Ovary (tissue), 9 donors: ENCODE results near the gene RYR2. TPM values are rescaled to one million over a fixed set of nuclear protein-coding genes. Genes with fewer than 3 reads are reported as not detected.

Source experiments
- DNase-seq, 5 donors: peaks; one replicate each; pipeline ENCODE4 v3.0.0-alpha.2; 2019 to 2020
- H3K27ac ChIP-seq, 2 donors: fragments of 200-600 bp; one replicate each; pipeline versions ENCODE4 v1.5.1 to v1.8.0; 2019 to 2022
- H3K27me3 ChIP-seq: fragments of 200-600 bp; one replicate; pipeline ENCODE4 v1.8.0; 2022
- H3K36me3 ChIP-seq: fragments of 200-600 bp; sonication (generic); one replicate; pipeline ENCODE4 v1.5.1; 2019
- H3K4me1 ChIP-seq: one replicate; pipeline ENCODE4 v1.8.1; 2013; ENCODE audit warnings: mild to moderate bottlenecking, moderate library complexity; ENCODE audit not compliant: insufficient read depth
- H3K4me3 ChIP-seq: fragments of 200-600 bp; sonication (generic); one replicate; pipeline ENCODE4 v1.5.1; 2017
- H3K9me3 ChIP-seq, 2 donors: fragments of 200-600 bp in 1 of 2; sonication (generic) in 1 of 2; one replicate each; pipeline versions ENCODE4 v1.5.1 to v1.8.1; 2013 to 2019; ENCODE audit warnings: mild to moderate bottlenecking in 1 of 2, moderate library complexity in 1 of 2
- EP300 ChIP-seq: sonication (generic); formaldehyde crosslinking; IDR thresholded peaks from one replicate; pipeline ENCODE4 v1.6.1; 2017; ENCODE audit warnings: antibody characterized with exemption
- POLR2A ChIP-seq: fragments of 450-650 bp; IDR thresholded peaks from one replicate; pipeline ENCODE4 v1.6.1; 2017; ENCODE audit warnings: antibody characterized with exemption, mild to moderate bottlenecking, moderate library complexity
- WGBS, 3 donors: extraction: QIAGEN DNeasy Blood & Tissue Kit in 1 of 3; methylation state at CpG; one replicate each; pipeline versions ENCODE4 v1.1.5 to v1.1.7; 2013 to 2017; 5-methylcytosine and 5-hydroxymethylcytosine counted together
- intact Hi-C, 4 donors: fragments of 100-400 bp; cut with DNase I; formaldehyde crosslinking; loops; one replicate each; pipeline versions ENCODE4 v1.11.0 to v1.15.1; 2022 to 2023
- polyA plus RNA-seq, 2 donors: library from polyadenylated mRNA; stranded (reverse); fragments of 200-250 nt in 1 of 2; fragments of 350-450 nt in 1 of 2; fragmentation: Illumina TruSeq in 1 of 2; extraction: RNeasy Lipid Tissue Mini Kit (QIAGEN cat#74804) in 1 of 2; gene quantifications; one replicate each; pipeline ENCODE4 v1.2.3, GENCODE V29; 2013 to 2014
- total RNA-seq, 7 donors: library from RNA; depleted of rRNA in 2 of 7; stranded (reverse); fragments of >200 nt in 2 of 7; fragmentation: NEBNext Ultra II Directional in 3 of 7; extraction: Animal tissue kit (Norgen Biotek cat#: 25700) in 3 of 7; gene quantifications; one replicate each; pipeline versions ENCODE4 v1.1.0 to v1.2.4, GENCODE V29; 2016 to 2023
- TF ChIP-seq, protein P1 (sequence below), 3 donors: fragments of 450-650 bp in 2 of 3; fragments of 200-600 bp in 1 of 3; IDR thresholded peaks; one replicate each; pipeline versions ENCODE4 v1.5.1 to v1.8.0; 2016 to 2022; ENCODE audit warnings: antibody characterized with exemption in 3 of 3, mild to moderate bottlenecking in 1 of 3
- donor health status: DM: no; HTN: no; CAD: no; lungs with moderate emphysema.
- donor health status: DM: no; HTN: no; CAD: no.
- donor health status: Bipolar disorder and iron deficiency.
- donor health status: DM: yes; HTN: yes; CAD: no.
- donor health status: DM: no; HTN: no; CAD: no.
- donor health status: DM: yes; HTN: yes; CAD: no.

RYR2 gene
- total and polyA plus RNA-seq, 9 donors = 3.0 to 13.8 (median 5.4) TPM

DNA sequence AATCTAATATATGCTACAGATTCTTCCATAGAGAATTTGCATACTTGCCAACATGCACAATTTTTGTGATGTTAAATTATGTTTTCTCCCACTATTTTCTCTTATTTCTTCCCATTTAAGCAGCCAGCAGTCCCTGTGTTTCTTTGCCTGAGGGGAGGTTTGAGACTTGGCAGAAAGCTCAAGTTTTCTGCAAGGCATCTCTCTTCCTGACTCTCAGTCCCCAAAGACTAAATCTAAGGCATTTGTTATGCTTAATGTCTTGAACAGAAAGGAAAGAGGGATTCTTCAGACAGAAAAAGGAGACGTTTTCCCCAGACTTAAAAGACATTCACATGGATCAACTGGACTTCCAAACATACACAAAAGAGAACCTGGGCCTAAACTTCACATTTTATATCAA is 354.4 kb downstream of the RYR2 start:
- Histone ChIP-seq H3K27ac (no peak overlapping the region), H3K4me1 (no peaks in the 10 kb centered on the region), H3K9me3 (no peaks in the 10 kb centered on the region), H3K36me3 (no peaks in the 10 kb centered on the region), H3K27me3 (no peaks in the 10 kb centered on the region), H3K4me3 (no peak overlapping the region)
- intact Hi-C loops = no loop called here
- 19 to 23% (median 22%) methylated on average over 1 of the region's 1 CpG for WGBS, 3 donors
- no peak for TF ChIP-seq POLR2A
- TF ChIP-seq, protein P1, sequence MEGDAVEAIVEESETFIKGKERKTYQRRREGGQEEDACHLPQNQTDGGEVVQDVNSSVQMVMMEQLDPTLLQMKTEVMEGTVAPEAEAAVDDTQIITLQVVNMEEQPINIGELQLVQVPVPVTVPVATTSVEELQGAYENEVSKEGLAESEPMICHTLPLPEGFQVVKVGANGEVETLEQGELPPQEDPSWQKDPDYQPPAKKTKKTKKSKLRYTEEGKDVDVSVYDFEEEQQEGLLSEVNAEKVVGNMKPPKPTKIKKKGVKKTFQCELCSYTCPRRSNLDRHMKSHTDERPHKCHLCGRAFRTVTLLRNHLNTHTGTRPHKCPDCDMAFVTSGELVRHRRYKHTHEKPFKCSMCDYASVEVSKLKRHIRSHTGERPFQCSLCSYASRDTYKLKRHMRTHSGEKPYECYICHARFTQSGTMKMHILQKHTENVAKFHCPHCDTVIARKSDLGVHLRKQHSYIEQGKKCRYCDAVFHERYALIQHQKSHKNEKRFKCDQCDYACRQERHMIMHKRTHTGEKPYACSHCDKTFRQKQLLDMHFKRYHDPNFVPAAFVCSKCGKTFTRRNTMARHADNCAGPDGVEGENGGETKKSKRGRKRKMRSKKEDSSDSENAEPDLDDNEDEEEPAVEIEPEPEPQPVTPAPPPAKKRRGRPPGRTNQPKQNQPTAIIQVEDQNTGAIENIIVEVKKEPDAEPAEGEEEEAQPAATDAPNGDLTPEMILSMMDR (IDR thresholded peaks at IDR 0.05) = no peak
- TF ChIP-seq EP300 = no peak
- no peak for DNase-seq

DNA sequence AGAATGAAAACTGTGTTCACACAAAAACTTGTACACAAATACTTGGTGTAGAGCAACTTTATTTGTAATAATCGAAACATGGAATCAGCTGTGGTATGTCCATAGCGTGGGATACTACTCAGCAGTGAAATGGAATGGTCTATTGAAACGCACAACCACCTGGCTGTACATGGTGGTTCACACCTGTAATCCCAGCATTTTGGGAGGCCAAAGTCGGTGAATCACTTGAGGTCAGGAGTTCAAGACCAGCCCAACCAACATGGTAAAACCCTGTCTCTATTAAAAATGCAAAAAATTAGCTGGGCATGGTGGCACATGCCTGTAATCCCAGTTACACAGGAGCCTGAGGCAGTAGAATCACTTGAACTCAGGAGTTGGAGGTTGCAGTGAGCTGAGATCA is 356.8 kb downstream of the RYR2 start:
- H3K9me3 ChIP-seq = no peaks in the 10 kb centered on the region
- no peaks in the 10 kb centered on the region for H3K36me3 ChIP-seq
- no peak overlapping the region for H3K4me3 ChIP-seq
- WGBS, 3 donors = 94 to 96% (median 95%) methylated on average over 4 of the region's 4 CpGs
- H3K4me1 ChIP-seq = no peaks in the 10 kb centered on the region
- H3K27ac ChIP-seq = no peak overlapping the region
- DNase-seq = no peak
- intact Hi-C loops = no loop called here
- TF ChIP-seq POLR2A (no peak), EP300 (no peak)
- TF ChIP-seq, protein P1 (IDR thresholded peaks at IDR 0.05) = no peak
- H3K27me3 ChIP-seq = no peaks in the 10 kb centered on the region

DNA sequence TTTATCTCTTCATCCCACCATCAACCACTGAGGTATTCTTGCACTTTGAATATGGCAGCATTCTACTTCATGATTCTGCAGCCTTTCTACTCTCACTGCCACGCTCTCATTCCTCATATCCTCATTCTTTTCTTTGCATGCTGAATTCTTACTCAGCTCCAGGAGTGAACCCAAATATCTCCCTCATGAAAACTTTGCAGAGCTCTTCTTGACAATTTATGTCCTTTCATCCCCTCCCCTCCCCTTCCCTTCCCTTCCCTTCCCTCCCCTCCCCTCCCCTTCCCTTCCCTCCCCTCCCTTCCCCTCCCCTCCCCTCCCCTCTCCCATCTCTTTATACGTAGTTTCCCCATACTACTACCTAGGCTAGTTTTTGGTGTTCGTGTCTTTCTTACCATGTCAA is 363.9 kb downstream of the RYR2 start:
- Histone ChIP-seq H3K36me3 (no peaks in the 10 kb centered on the region), H3K4me3 (no peak overlapping the region), H3K27me3 (no peaks in the 10 kb centered on the region), H3K4me1 (no peaks in the 10 kb centered on the region), H3K27ac (no peak overlapping the region), H3K9me3 (no peaks in the 10 kb centered on the region)
- no peak for DNase-seq
- intact Hi-C loops = no loop called here
- 86 to 94% (median 93%) methylated on average over 3 of the region's 3 CpGs for WGBS, 3 donors
- TF ChIP-seq POLR2A = no peak

DNA sequence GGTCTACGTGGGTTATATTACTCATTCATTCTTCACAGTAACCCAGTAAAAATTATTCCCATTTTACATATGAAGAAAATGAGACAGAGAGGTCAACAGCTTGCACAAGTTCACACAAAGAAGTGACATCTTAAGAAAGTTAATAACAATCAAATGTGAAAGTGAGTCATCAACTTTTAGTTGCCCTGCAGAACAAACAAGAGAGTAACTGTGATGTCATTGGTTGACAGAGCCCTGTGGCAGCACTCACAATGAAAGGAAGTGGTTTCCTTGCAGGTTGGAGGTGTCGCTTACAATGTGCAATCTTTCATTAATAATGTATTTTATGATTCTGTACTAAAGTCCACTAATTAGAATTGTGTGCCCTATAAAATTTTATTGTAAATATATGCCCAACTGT is 369.6 kb downstream of the RYR2 start:
- no peak for DNase-seq
- H3K27ac ChIP-seq = no peak overlapping the region
- no peaks in the 10 kb centered on the region for H3K36me3 ChIP-seq
- H3K4me1 ChIP-seq = no peaks in the 10 kb centered on the region
- intact Hi-C loops = no loop called here
- TF ChIP-seq, protein P1 (IDR thresholded peaks at IDR 0.05) = no peak
- no peak for TF ChIP-seq EP300
- no peak for TF ChIP-seq POLR2A
- no peak overlapping the region for H3K4me3 ChIP-seq
- H3K9me3 ChIP-seq = no peaks in the 10 kb centered on the region
- no peaks in the 10 kb centered on the region for H3K27me3 ChIP-seq
- 83 to 95% (median 89%) methylated on average over 2 of the region's 2 CpGs for WGBS, 3 donors

DNA sequence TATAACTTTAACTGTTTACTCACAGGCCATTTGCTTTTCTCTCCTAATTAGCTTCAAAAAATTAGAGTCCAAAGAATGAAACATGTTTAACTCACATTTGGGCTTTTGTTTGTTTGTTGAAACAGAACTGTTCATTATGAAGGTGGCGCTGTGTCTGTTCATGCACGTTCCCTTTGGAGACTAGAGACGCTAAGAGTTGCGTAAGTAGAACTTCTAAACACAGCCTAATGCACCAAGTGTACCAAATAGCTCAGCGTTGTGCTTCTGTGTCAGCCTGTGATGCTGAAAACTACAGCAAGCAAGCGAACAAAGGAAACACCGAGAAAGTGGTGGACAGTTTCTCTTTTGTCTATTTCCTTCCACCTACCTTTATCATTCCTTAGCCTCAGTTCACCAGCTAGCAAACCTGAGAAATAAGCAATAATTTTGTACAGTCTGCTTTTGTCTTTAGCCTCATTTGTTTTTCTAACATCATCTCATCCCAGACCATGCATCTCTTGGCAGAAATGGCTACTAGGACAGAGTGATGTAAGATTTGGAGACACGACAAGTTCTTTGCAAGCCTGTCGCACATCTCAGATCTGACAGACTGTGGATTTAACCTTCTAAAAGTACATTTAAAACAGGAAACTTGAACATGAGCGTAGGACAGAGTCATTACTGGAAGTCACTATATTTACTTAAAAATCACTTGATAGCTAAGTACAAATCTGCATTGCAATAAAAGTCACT is 375.1 kb downstream of the RYR2 start:
- intact Hi-C loops = no loop called here
- TF ChIP-seq EP300 = no peak
- TF ChIP-seq POLR2A = no peak
- TF ChIP-seq, protein P1 (IDR thresholded peaks at IDR 0.05) = no peak
- no peaks in the 10 kb centered on the region for H3K4me1 ChIP-seq
- H3K27ac ChIP-seq = no peak overlapping the region
- H3K36me3 ChIP-seq = no peaks in the 10 kb centered on the region
- H3K27me3 ChIP-seq = no peaks in the 10 kb centered on the region
- 86 to 93% (median 93%) methylated on average over 10 of the region's 10 CpGs for WGBS, 3 donors
- H3K9me3 ChIP-seq = no peaks in the 10 kb centered on the region
- H3K4me3 ChIP-seq = no peak overlapping the region
- DNase-seq = no peak
